ENCODE data around the gene DDX43.

DNA sequence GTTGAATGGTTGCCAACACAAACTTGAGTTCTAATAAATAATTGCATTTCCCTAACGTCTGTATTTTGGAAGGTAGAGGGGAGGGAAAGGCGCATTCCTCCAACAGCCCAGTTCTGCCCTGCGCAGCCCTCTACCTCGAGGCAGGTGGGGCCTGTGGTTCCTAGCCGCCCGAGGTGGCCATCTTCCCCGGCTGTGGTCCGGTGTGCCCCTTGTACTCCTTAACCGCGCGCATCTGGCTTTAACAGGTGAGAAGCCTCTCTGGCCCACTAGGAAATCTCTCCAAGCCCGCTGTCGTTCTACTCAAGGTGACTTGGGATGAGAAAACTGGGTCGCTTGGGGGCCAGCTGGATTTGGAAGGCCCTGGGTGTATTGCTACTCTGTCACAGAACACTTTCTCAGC, 30.5 kb upstream of the DDX43 start:
- no peak for TF ChIP-seq CTCF (IDR thresholded peaks at IDR 0.05)
- TF ChIP-seq, protein P1, sequence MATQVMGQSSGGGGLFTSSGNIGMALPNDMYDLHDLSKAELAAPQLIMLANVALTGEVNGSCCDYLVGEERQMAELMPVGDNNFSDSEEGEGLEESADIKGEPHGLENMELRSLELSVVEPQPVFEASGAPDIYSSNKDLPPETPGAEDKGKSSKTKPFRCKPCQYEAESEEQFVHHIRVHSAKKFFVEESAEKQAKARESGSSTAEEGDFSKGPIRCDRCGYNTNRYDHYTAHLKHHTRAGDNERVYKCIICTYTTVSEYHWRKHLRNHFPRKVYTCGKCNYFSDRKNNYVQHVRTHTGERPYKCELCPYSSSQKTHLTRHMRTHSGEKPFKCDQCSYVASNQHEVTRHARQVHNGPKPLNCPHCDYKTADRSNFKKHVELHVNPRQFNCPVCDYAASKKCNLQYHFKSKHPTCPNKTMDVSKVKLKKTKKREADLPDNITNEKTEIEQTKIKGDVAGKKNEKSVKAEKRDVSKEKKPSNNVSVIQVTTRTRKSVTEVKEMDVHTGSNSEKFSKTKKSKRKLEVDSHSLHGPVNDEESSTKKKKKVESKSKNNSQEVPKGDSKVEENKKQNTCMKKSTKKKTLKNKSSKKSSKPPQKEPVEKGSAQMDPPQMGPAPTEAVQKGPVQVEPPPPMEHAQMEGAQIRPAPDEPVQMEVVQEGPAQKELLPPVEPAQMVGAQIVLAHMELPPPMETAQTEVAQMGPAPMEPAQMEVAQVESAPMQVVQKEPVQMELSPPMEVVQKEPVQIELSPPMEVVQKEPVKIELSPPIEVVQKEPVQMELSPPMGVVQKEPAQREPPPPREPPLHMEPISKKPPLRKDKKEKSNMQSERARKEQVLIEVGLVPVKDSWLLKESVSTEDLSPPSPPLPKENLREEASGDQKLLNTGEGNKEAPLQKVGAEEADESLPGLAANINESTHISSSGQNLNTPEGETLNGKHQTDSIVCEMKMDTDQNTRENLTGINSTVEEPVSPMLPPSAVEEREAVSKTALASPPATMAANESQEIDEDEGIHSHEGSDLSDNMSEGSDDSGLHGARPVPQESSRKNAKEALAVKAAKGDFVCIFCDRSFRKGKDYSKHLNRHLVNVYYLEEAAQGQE (IDR thresholded peaks at IDR 0.05; ENCODE audit: insufficient read depth in 1 of 2, low read depth in 2 of 2, low read length in 1 of 2) = no peak

Data from Panc1 (cell line).